Gastrocnemius medialis (tissue), 4 donors: ENCODE results near the gene GPR89A.
"Not testable (repeated sequence)": the region's sequence is repeated elsewhere in the genome, so short reads cannot be mapped to it uniquely, and the experiment has no call there.

Experiments
- CTCF ChIP-seq, 5 experiments: fragments of 450-650 bp in 3 of 5; fragments of 200-600 bp in 2 of 5; sonication (generic) in 2 of 5; IDR thresholded peaks in 4 of 5; conservative IDR thresholded peaks in 1 of 5; 1 replicate in 4 of 5; 2 replicates in 1 of 5; pipeline ENCODE4 v1.5.1; 2016 to 2019; ENCODE audit warnings: antibody characterized with exemption in 5 of 5, mild to moderate bottlenecking in 3 of 5, moderate library complexity in 3 of 5
- POLR2A ChIP-seq, 2 donors: fragments of 450-650 bp; IDR thresholded peaks; one replicate each; pipeline ENCODE4 v1.6.1; 2017; ENCODE audit warnings: antibody characterized with exemption in 2 of 2, mild to moderate bottlenecking in 2 of 2, moderate library complexity in 2 of 2

GRCh38 chr1:145592347-145592746 is 15.4 kb upstream of the GPR89A start:
- not testable (repeated sequence) for TF ChIP-seq CTCF (IDR thresholded peaks at IDR 0.05 in 4 of 5, conservative IDR thresholded peaks at IDR 0.05 in 1 of 5); POLR2A (IDR thresholded peaks at IDR 0.05)
